H1 (cell line): ENCODE measurements around the gene E2F2. TPM values are rescaled to one million over a fixed set of nuclear protein-coding genes. Genes with fewer than 3 reads are reported as not detected.

Source experiments
- ASH2L ChIP-seq: fragments of 200-600, 300-600 bp; sonication (generic); IDR thresholded peaks from one replicate; pipeline ENCODE4 v1.7.1; 2017; ENCODE audit warnings: low read length
- BRCA1 ChIP-seq: IDR thresholded peaks from 2 replicates; pipeline ENCODE4 v1.6.1; 2012; ENCODE audit warnings: low read depth, low read length, improper control_type of control experiment
- CBX5 ChIP-seq: fragments of 300-800, 300-1000 bp; sonication (generic); IDR thresholded peaks from 2 replicates; pipeline ENCODE4 v1.7.1; 2016; ENCODE audit warnings: antibody characterized with exemption, low read length, low read depth
- CREB1 ChIP-seq: IDR thresholded peaks from 2 replicates; pipeline ENCODE4 v1.6.1; 2012; ENCODE audit warnings: inconsistent platforms
- CTCF ChIP-seq, 3 experiments: IDR thresholded peaks; 1 replicate in 2 of 3; 2 replicates in 1 of 3; pipeline versions ENCODE4 v1.5.1 to v1.6.1; 2011; ENCODE audit warnings: low read length in 3 of 3, mild to moderate bottlenecking in 3 of 3, inconsistent platforms in 2 of 3, low read depth in 1 of 3, moderate library complexity in 1 of 3; ENCODE audit not compliant: insufficient read depth in 1 of 3; ENCODE audit errors: control extremely low read depth in 1 of 3
- EGR1 ChIP-seq: IDR thresholded peaks from 2 replicates; pipeline ENCODE4 v1.6.1; 2011; ENCODE audit warnings: low read depth, low read length, borderline replicate concordance
- GTF2F1 ChIP-seq: IDR thresholded peaks from 2 replicates; pipeline ENCODE4 v1.6.1; 2012; ENCODE audit warnings: low read depth, low read length, improper control_type of control experiment, borderline replicate concordance
- KDM5A ChIP-seq: fragments of 200-600 bp; IDR thresholded peaks from 2 replicates; pipeline ENCODE4 v1.7.1; 2012; ENCODE audit warnings: mild to moderate bottlenecking, low read length, inconsistent platforms, mixed read lengths
- RFX5 ChIP-seq: IDR thresholded peaks from 2 replicates; pipeline ENCODE4 v1.6.1; 2011; ENCODE audit warnings: low read depth, low read length, improper control_type of control experiment, borderline replicate concordance
- SP2 ChIP-seq: IDR thresholded peaks from 2 replicates; pipeline ENCODE4 v1.6.1; 2012; ENCODE audit warnings: mild to moderate bottlenecking, low read length, inconsistent platforms
- SP4 ChIP-seq: IDR thresholded peaks from 2 replicates; pipeline ENCODE4 v1.6.1; 2012; ENCODE audit warnings: low read length, inconsistent platforms
- TCF12 ChIP-seq: IDR thresholded peaks from 2 replicates; pipeline ENCODE4 v1.6.1; 2011; ENCODE audit warnings: low read depth, mild to moderate bottlenecking, low read length
- TEAD4 ChIP-seq: IDR thresholded peaks from 2 replicates; pipeline ENCODE4 v1.6.1; 2012; ENCODE audit warnings: low read depth, low read length, inconsistent platforms, mixed read lengths
- YY1 ChIP-seq: IDR thresholded peaks from 2 replicates; pipeline ENCODE4 v1.6.1; 2011; ENCODE audit warnings: low read depth, mild to moderate bottlenecking, low read length
- polyA plus RNA-seq, 7 experiments: library from polyadenylated mRNA; depleted of rRNA in 3 of 7; stranded (reverse) in 5 of 7; unstranded in 2 of 7; fragments of >200 nt in 5 of 7; fragments of 200-250 nt in 2 of 7; gene quantifications; 1 replicate in 5 of 7; 2 replicates in 1 of 7; 4 replicates in 1 of 7; pipeline versions ENCODE4 v1.2.1 to v1.2.3, GENCODE V29; 2011 to 2013; ENCODE audit warnings: missing spikeins in 2 of 7, mixed read lengths in 2 of 7
- total RNA-seq: library from RNA; stranded (reverse); fragmentation: NEBNext Ultra II Directional; extraction: Animal tissue kit (Norgen Biotek cat#: 25700); gene quantifications from 2 replicates; pipeline ENCODE4 v1.2.1, GENCODE V29; 2021
- TF ChIP-seq, protein P1 (sequence below): IDR thresholded peaks from 2 replicates; pipeline ENCODE4 v1.6.1; 2012; ENCODE audit warnings: low read length, inconsistent platforms

E2F2 gene
- total and polyA plus RNA-seq, 2 of the 8 experiments (the other 6 are each of a cell fraction or from before 2014, with no cell fraction given): 1.8 to 7.0 TPM

- TF ChIP-seq TCF12 (peak; percentile 82; the same call in 1 of the 2 replicates), SP2 (no peak), SP4 (peak; percentile 75; the same call in 1 of the 2 replicates), BRCA1 (no peak), YY1 (no peak), RFX5 (no peak), ASH2L (no peak), GTF2F1 (no peak), EGR1 (no peak), CREB1 (peak; percentile 93), TEAD4 (no peak), CTCF (IDR thresholded peaks at IDR 0.05; ENCODE audit: control extremely low read depth in 1 of 3, insufficient read depth in 1 of 3, low read depth in 1 of 3, low read length in 3 of 3) (no peak), CBX5 (no peak), KDM5A (no peak)
- TF ChIP-seq, protein P1, sequence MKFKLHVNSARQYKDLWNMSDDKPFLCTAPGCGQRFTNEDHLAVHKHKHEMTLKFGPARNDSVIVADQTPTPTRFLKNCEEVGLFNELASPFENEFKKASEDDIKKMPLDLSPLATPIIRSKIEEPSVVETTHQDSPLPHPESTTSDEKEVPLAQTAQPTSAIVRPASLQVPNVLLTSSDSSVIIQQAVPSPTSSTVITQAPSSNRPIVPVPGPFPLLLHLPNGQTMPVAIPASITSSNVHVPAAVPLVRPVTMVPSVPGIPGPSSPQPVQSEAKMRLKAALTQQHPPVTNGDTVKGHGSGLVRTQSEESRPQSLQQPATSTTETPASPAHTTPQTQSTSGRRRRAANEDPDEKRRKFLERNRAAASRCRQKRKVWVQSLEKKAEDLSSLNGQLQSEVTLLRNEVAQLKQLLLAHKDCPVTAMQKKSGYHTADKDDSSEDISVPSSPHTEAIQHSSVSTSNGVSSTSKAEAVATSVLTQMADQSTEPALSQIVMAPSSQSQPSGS: no peak
Measured at GRCh38 chr1:23562137-23562876, 31.3 kb upstream of the E2F2 start (continued).
